ENCODE measurements around the gene FAM222A.

The FAM222A gene

DNA sequence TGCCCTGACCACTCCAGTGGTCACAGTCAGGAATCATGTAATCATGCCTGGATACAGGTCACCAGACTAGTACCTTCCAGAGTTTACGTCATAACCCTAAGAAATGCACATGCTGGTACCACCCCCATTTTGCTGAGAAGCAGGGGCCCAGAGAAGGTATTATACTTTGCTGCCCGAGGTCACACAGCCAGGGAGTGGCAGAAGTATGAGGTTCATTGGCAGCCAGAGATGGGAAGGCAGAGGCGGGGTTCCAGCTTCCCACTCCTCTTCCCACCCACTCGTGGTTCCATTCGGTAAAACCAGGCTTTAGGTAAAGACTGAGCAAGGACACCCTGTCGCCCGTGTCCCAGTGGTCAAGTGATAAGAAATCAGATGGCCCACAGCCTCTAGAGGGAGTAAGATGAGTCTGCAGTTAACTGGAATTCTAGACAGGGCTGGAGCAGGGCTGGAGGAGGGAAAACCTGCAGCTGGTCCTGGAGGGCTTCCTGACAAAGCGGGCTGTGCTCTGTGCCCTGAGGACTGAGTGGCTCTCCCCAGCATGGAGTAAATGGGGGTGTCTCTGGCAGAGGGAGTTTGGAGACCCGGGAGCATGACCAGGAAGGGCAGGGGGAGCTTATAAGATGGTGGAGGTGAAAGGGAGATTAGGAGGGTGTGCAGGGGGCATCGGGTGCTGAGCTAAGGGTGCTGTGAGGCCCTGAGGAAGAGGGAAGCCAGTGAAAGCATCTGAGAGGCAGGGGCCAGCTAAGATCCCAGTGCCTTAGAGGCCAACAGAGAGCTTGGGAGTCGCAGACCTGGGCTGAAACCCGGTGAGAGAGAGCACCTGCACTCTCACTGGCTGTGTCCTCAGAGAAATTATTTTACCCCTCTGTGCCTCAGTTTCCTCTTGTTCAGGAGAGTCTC is 5.7 kb downstream of the FAM222A start:
- H3K79me2 ChIP-seq (ENCODE audit: control insufficient read depth, insufficient read depth, low read length, unreplicated experiment): no peaks in the 10 kb centered on the region
- H3K4me3 ChIP-seq (ENCODE audit: low read depth, low read length): no peak overlapping the region
- H3K36me3 ChIP-seq (ENCODE audit: insufficient read depth, low read length): no peaks in the 10 kb centered on the region
- H3K27me3 ChIP-seq (ENCODE audit: insufficient read depth, low read length): peaks cover 35% of the 10 kb centered on the region
- no peak overlapping the region for H2AFZ ChIP-seq (ENCODE audit: low read length, unreplicated experiment)
- no peak overlapping the region for H3K27ac ChIP-seq (ENCODE audit: low read depth, low read length)
- no peaks in the 10 kb centered on the region for H3K4me1 ChIP-seq (ENCODE audit: control insufficient read depth, insufficient read depth, low read length, unreplicated experiment)

- Histone ChIP-seq H3K4me3 (ENCODE audit: low read depth, low read length) (no peak overlapping the region), H3K79me2 (ENCODE audit: control insufficient read depth, insufficient read depth, low read length, unreplicated experiment) (no peaks in the 10 kb centered on the region), H3K27ac (ENCODE audit: low read depth, low read length) (no peak overlapping the region)
Measured at GRCh38 chr12:109720152-109720856, 6.7 kb downstream of the FAM222A start.

DNA sequence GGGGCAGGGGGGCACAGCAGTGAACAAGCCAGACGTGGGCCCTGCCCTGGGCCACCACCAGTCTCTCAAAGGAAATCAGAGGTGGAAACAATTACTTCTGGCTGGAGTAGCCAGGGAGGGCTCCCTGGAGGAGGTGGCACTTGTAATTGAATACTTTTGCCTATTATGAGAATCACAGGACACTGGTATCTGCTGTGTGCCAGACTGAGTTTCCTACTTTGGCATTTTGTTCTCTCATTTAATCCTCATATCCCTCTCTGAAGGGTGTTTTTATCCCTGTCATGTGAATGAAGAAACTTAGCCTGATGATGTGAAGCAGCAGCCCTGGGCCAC is 7.2 kb downstream of the FAM222A start:
- Histone ChIP-seq H3K27me3 (ENCODE audit: insufficient read depth, low read length) (peaks cover 21% of the 10 kb centered on the region), H3K27ac (ENCODE audit: low read depth, low read length) (no peak overlapping the region), H3K79me2 (ENCODE audit: control insufficient read depth, insufficient read depth, low read length, unreplicated experiment) (no peaks in the 10 kb centered on the region), H3K4me3 (ENCODE audit: low read depth, low read length) (no peak overlapping the region), H2AFZ (ENCODE audit: low read length, unreplicated experiment) (no peak overlapping the region), H3K36me3 (ENCODE audit: insufficient read depth, low read length) (no peaks in the 10 kb centered on the region), H3K4me1 (ENCODE audit: control insufficient read depth, insufficient read depth, low read length, unreplicated experiment) (no peaks in the 10 kb centered on the region)

More at GRCh38 chr12:109720152-109720856, 6.7 kb downstream of the FAM222A start:
- Histone ChIP-seq H3K4me1 (ENCODE audit: control insufficient read depth, insufficient read depth, low read length, unreplicated experiment) (no peaks in the 10 kb centered on the region), H2AFZ (ENCODE audit: low read length, unreplicated experiment) (no peak overlapping the region), H3K27me3 (ENCODE audit: insufficient read depth, low read length) (peaks cover 26% of the 10 kb centered on the region), H3K36me3 (ENCODE audit: insufficient read depth, low read length) (no peaks in the 10 kb centered on the region)

DNA sequence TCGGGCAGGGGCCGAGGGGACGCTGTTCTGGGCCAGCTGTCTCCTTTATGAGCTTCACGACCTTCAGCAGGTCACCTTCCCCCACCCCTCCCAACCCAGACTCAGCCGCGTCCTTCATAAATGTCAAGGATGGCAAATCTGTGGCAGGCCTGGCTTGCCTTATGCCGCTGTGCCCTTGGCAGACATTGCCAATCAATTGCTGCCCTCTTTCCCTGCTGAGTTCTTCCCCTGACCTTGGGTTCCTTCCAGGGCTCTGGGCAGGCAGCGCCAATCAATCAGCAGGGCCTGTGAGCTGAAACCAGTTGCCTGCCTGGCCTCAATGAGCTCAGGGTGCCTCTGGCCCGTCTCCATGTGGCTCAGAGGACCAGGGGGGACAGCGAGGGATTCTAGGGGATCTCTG is 7.7 kb downstream of the FAM222A start:
- no peaks in the 10 kb centered on the region for H3K36me3 ChIP-seq (ENCODE audit: insufficient read depth, low read length)

DNA sequence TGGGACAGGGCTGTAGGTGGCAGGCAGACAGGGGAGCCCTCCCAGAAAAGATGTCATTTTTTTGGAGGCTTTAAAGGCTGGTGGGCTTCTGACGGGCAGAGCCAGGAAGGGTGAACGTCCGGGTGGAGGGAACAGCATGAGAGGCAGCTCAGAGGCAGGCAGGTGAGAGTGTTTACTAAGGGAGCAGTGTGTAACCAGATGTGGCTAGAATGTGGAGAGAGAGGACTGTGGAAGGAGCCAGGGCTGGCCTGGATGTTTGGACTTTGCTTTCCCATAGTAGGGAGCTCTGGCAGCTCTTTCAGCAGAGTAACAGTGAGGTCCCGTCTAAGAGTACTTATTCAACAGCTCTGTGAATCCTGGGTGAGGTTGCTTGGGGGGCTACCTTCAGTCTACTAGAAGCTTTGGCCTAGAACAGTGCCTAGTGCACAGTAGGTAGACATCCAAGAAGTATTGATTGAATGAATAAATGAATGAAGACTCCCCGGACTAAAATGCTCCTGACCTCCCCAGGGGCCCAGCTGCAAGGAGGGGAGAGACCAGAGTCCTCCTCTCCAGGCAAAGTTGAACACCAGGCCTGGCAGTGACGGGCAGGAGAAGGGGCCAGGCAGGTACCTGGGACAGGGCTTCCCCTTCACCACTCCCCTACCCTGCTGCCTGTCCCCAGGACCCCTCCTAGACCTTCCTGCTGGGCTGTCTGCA is 8.5 kb downstream of the FAM222A start:
- peaks cover 13% of the 10 kb centered on the region for H3K27me3 ChIP-seq (ENCODE audit: insufficient read depth, low read length)
- no peaks in the 10 kb centered on the region for H3K79me2 ChIP-seq (ENCODE audit: control insufficient read depth, insufficient read depth, low read length, unreplicated experiment)
- no peaks in the 10 kb centered on the region for H3K36me3 ChIP-seq (ENCODE audit: insufficient read depth, low read length)
- no peak overlapping the region for H3K27ac ChIP-seq (ENCODE audit: low read depth, low read length)
- no peak overlapping the region for H3K4me3 ChIP-seq (ENCODE audit: low read depth, low read length)
- H3K4me1 ChIP-seq (ENCODE audit: control insufficient read depth, insufficient read depth, low read length, unreplicated experiment): no peaks in the 10 kb centered on the region
- no peak overlapping the region for H2AFZ ChIP-seq (ENCODE audit: low read length, unreplicated experiment)

More for the DNA sequence above, 7.7 kb downstream of the FAM222A start:
- peaks cover 20% of the 10 kb centered on the region for H3K27me3 ChIP-seq (ENCODE audit: insufficient read depth, low read length)
- no peaks in the 10 kb centered on the region for H3K79me2 ChIP-seq (ENCODE audit: control insufficient read depth, insufficient read depth, low read length, unreplicated experiment)
- no peak overlapping the region for H3K4me3 ChIP-seq (ENCODE audit: low read depth, low read length)
- H2AFZ ChIP-seq (ENCODE audit: low read length, unreplicated experiment): no peak overlapping the region
- no peak overlapping the region for H3K27ac ChIP-seq (ENCODE audit: low read depth, low read length)
- H3K4me1 ChIP-seq (ENCODE audit: control insufficient read depth, insufficient read depth, low read length, unreplicated experiment): no peaks in the 10 kb centered on the region

DNA sequence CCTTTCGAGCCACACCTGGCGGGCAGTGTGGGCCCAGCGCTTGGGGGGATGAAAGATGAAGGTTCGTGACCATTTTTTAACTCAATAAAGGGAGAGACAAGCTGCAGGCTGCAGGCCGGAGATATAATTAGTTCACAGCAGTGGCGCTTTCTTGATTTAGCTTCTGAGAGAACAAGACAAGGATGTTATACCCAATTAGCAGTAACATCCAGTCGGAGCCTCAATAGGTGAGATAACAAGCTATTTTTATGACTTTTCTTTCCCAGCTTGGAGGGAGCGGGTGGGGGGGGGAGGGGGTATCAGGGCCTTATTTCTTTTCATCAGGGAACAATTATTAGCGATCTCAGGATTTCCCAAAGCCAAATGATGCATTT is 9.1 kb downstream of the FAM222A start:
- no peaks in the 10 kb centered on the region for H3K79me2 ChIP-seq (ENCODE audit: control insufficient read depth, insufficient read depth, low read length, unreplicated experiment)
- no peaks in the 10 kb centered on the region for H3K4me1 ChIP-seq (ENCODE audit: control insufficient read depth, insufficient read depth, low read length, unreplicated experiment)
- peaks cover 8% of the 10 kb centered on the region for H3K27me3 ChIP-seq (ENCODE audit: insufficient read depth, low read length)
- no peak overlapping the region for H3K27ac ChIP-seq (ENCODE audit: low read depth, low read length)
- no peaks in the 10 kb centered on the region for H3K36me3 ChIP-seq (ENCODE audit: insufficient read depth, low read length)
- H2AFZ ChIP-seq (ENCODE audit: low read length, unreplicated experiment): no peak overlapping the region
- no peak overlapping the region for H3K4me3 ChIP-seq (ENCODE audit: low read depth, low read length)

DNA sequence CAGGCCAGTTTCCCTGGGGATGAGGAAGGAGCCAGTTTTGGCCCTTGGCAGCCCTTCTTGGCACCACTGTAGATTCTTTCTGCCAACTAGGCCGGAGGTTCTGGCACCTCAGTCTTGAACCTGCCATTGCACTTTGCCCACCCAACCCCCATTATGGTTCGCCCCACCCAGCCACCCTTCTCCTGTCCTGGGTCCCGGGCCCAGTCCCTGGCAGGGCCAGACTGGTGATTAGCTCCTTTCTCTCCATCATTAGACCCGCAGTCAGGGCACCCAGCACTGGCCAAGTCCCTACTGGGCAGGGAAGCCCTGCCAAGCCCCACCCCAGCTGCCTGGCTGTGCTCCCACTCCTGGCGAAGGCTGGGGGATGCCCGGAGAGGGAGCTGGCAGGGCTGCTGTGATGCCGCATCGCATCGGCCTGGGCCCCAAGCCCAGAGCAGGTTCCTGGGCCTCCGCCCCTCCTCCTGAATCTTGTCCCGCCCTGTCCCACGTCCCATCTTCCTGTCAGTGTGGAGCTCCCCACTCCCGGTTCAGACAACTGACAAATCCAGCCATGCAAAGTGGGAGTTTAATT is 9.8 kb downstream of the FAM222A start:
- H3K4me3 ChIP-seq (ENCODE audit: low read depth, low read length): no peak overlapping the region
- H3K79me2 ChIP-seq (ENCODE audit: control insufficient read depth, insufficient read depth, low read length, unreplicated experiment): no peaks in the 10 kb centered on the region
- H3K36me3 ChIP-seq (ENCODE audit: insufficient read depth, low read length): no peaks in the 10 kb centered on the region
- no peak overlapping the region for H2AFZ ChIP-seq (ENCODE audit: low read length, unreplicated experiment)
- no peaks in the 10 kb centered on the region for H3K4me1 ChIP-seq (ENCODE audit: control insufficient read depth, insufficient read depth, low read length, unreplicated experiment)
- no peak overlapping the region for H3K27ac ChIP-seq (ENCODE audit: low read depth, low read length)
- peaks cover 5% of the 10 kb centered on the region for H3K27me3 ChIP-seq (ENCODE audit: insufficient read depth, low read length)

DNA sequence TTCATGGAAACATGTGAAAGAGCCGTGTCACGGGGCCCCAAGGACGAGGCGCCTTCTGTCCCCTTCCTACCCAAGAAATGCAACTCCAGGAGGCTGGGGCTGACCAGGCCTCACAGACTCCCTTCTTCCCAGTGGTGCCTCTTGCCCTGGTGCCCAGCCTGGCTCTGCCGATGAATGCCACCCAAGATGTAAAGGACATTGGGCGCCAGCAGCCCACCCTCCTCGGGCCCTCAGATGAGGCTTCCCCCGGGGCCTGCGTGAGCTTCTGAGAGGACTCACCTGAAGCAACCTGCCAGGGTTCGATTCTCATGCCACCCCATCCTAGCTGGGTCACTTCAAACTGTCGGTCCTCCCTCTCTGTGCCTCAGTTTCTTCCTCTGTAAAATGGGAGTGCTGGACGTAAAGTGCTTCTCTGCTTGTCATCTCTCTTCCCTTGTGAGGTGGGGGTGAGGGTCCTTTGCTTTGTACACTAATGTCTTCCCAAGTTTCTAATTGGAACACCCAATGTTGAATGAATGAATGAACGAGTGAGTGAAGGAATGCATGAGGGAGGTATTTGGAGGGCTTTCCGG is 10.8 kb downstream of the FAM222A start:
- Histone ChIP-seq H3K4me3 (ENCODE audit: low read depth, low read length) (no peak overlapping the region), H3K79me2 (ENCODE audit: control insufficient read depth, insufficient read depth, low read length, unreplicated experiment) (no peaks in the 10 kb centered on the region), H3K27me3 (ENCODE audit: insufficient read depth, low read length) (no peaks in the 10 kb centered on the region), H2AFZ (ENCODE audit: low read length, unreplicated experiment) (no peak overlapping the region), H3K36me3 (ENCODE audit: insufficient read depth, low read length) (no peaks in the 10 kb centered on the region), H3K27ac (ENCODE audit: low read depth, low read length) (no peak overlapping the region), H3K4me1 (ENCODE audit: control insufficient read depth, insufficient read depth, low read length, unreplicated experiment) (no peaks in the 10 kb centered on the region)

DNA sequence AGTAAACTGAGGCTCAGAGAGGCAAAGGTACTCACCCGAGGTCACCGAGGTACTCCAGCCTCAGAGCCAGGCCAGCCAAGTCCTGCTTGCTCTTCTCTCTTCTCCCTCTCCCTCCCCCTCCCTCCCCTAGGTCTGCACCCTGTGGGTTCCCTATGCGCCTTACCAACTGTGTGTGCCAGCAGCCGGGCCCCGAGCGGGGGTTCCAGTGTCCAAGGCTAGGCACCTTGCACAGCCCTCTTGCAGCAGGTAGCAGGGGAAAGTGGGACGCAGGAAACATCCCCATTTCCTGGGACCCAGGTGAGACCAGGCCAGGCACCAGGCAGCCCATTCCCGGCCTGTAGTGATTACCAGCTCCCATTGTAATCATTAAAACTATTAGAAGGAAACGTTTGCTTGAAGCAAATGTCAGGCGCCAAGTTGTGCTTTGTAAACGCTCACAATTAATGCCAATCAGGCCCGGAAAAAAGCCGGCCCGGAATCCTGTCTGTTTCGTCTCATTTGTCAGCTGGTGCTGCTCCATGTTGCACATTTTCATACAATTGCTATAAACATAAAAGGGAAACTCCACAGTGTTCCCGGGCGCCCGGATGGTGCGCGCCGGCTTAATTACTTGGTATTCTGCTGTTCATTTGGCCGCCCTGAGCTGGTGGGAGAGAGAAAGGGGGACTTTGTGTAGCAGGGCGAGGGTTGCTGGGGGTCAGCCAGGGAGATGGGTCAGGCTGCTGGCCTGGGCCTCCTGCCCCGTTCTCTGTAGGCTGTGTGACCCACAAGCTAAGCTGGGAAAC is 11.9 kb downstream of the FAM222A start:
- Histone ChIP-seq H3K36me3 (ENCODE audit: insufficient read depth, low read length) (no peaks in the 10 kb centered on the region), H3K4me3 (ENCODE audit: low read depth, low read length) (no peak overlapping the region), H3K27me3 (ENCODE audit: insufficient read depth, low read length) (no peaks in the 10 kb centered on the region), H2AFZ (ENCODE audit: low read length, unreplicated experiment) (no peak overlapping the region), H3K27ac (ENCODE audit: low read depth, low read length) (no peak overlapping the region), H3K79me2 (ENCODE audit: control insufficient read depth, insufficient read depth, low read length, unreplicated experiment) (no peaks in the 10 kb centered on the region), H3K4me1 (ENCODE audit: control insufficient read depth, insufficient read depth, low read length, unreplicated experiment) (no peaks in the 10 kb centered on the region)

DNA sequence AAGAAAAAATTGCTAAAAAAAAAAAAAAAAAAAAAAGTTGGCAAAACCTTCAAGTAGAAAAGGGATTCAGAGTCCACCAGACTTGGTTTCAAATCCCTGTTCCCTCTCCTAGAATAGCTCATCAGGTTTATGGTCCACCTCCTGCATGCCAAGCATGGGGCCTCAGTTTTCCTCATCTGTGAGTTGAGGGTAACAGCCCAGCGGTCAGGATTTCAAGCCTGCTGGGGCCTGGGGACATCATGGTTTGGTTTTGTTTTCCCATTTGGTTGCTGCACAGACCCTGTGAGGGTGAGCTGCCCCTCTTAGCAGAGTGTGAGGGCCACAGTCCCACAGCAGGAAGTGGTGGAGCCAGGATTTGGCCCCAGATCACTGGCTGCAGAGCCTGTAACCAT is 12.5 kb downstream of the FAM222A start:
- Histone ChIP-seq H2AFZ (ENCODE audit: low read length, unreplicated experiment) (no peak overlapping the region), H3K79me2 (ENCODE audit: control insufficient read depth, insufficient read depth, low read length, unreplicated experiment) (no peaks in the 10 kb centered on the region), H3K4me3 (ENCODE audit: low read depth, low read length) (no peak overlapping the region), H3K36me3 (ENCODE audit: insufficient read depth, low read length) (no peaks in the 10 kb centered on the region), H3K27ac (ENCODE audit: low read depth, low read length) (no peak overlapping the region), H3K4me1 (ENCODE audit: control insufficient read depth, insufficient read depth, low read length, unreplicated experiment) (no peaks in the 10 kb centered on the region), H3K27me3 (ENCODE audit: insufficient read depth, low read length) (no peaks in the 10 kb centered on the region)

All from ACC112 (cell line).